Mucosa of descending colon (tissue), 3 donors: Measurements from ENCODE around the gene CLEC4G. TPM values are rescaled to one million over a fixed set of nuclear protein-coding genes. Genes with fewer than 3 reads are reported as not detected.
A peak's percentile ranks its signal among the peaks of the same experiment; 100 is the strongest.

Source experiments
- ATAC-seq: fragments of 200-7000 bp; cut with Tn5 transposase; one replicate; pipeline ENCODE4 v1.9.1; 2020; ENCODE audit warnings: mild to moderate bottlenecking, moderate library complexity
- DNase-seq, 3 donors: peaks; one replicate each; pipeline ENCODE4 v3.0.0-alpha.2; 2020
- H3K36me3 ChIP-seq: fragments of 200-600 bp; one replicate; pipeline ENCODE4 v1.8.0; 2021; ENCODE audit warnings: low read depth, mild to moderate bottlenecking
- H3K4me1 ChIP-seq: fragments of 200-600 bp; one replicate; pipeline ENCODE4 v1.8.0; 2021; ENCODE audit warnings: low read depth, mild to moderate bottlenecking
- H3K4me3 ChIP-seq: fragments of 200-600 bp; one replicate; pipeline ENCODE4 v1.8.0; 2021; ENCODE audit warnings: mild to moderate bottlenecking
- H3K9me3 ChIP-seq: fragments of 200-600 bp; one replicate; pipeline ENCODE4 v1.8.0; 2021; ENCODE audit warnings: mild to moderate bottlenecking
- CTCF ChIP-seq: fragments of 200-600 bp; IDR thresholded peaks from one replicate; pipeline ENCODE4 v1.8.0; 2022; ENCODE audit warnings: antibody characterized with exemption, mild to moderate bottlenecking
- intact Hi-C, 2 donors: fragments of 100-400 bp; cut with DNase I in 1 of 2; cut with micrococcal nuclease in 1 of 2; formaldehyde crosslinking; loops; one replicate each; pipeline versions ENCODE4 v1.11.0 to v1.11.1; 2022; cut with DNase I, micrococcal nuclease
- long read RNA-seq, 2 donors: library from polyadenylated mRNA; unstranded; transcript quantifications; one replicate each; pipeline ENCODE4 v2.0.0, GENCODE V29; 2019 to 2021
- total RNA-seq, 3 donors: library from RNA; stranded (reverse); fragmentation: NEBNext Ultra II Directional in 2 of 3; extraction: Animal tissue kit (Norgen Biotek cat#: 25700) in 2 of 3; gene quantifications; one replicate each; pipeline versions ENCODE4 v1.2.1 to v1.2.4, GENCODE V29; 2021 to 2023
- donor health status: DM: no; HTN: no; CAD: no; lungs with moderate emphysema.
- donor health status: DM: no; HTN: no; CAD: no.
- donor health status: DM: no; HTN: yes; CAD: no.

CLEC4G gene, protein sequence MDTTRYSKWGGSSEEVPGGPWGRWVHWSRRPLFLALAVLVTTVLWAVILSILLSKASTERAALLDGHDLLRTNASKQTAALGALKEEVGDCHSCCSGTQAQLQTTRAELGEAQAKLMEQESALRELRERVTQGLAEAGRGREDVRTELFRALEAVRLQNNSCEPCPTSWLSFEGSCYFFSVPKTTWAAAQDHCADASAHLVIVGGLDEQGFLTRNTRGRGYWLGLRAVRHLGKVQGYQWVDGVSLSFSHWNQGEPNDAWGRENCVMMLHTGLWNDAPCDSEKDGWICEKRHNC
- 1 to 10 TPM in 2 of 3 donors, not detected in 1; 1.3 to 2.5 TPM for total RNA-seq
- long read RNA-seq, donor 1: 0 reads
- long read RNA-seq, donor 2, partial matches to known transcripts: 1 of 1 reads
- long read RNA-seq, donor 2, other reads (novel, unspliced or antisense): 0 of 1 reads

GRCh38 chr19:7732045-7732444, at the start of gene CLEC4G:
Gene CLEC4G, minus strand, starts transcription at chr19:7732110. Its CDS starts 8 bp downstream, at chr19:7732102.
- Histone ChIP-seq H3K36me3 (no peaks in the 10 kb centered on the region), H3K9me3 (no peaks in the 10 kb centered on the region), H3K4me1 (no peaks in the 10 kb centered on the region), H3K4me3 (no peak within 1 kb of the TSS)
- intact Hi-C loops: no loop called here
- DNase-seq: no peak
- TF ChIP-seq CTCF: no peak
- ATAC-seq: no peak

DNA sequence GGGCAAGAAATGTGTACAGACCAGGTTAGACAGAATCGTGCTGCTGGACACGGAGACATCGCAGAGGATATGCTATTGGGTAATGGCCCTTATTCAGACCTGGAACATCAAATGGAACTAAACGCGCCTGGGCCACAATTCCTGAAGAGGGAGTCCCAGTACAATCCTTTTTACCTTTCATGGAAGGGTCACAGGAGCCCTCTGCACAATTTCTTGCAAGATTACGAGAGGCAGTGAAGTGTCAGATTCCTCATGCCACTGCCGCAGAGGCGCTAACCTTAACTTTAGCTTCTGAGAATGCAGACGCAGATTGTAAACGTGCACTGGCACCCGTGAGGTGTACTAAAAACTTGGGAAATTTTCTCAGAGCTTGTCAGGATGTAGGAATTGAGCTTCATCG, 49.2 kb upstream of the CLEC4G start:
- no peak for DNase-seq
- Histone ChIP-seq H3K36me3 (no peaks in the 10 kb centered on the region), H3K4me3 (no peak overlapping the region), H3K4me1 (no peaks in the 10 kb centered on the region), H3K9me3 (no peaks in the 10 kb centered on the region)
- intact Hi-C loops: no loop called here
- TF ChIP-seq CTCF: no peak
- ATAC-seq: no peak

DNA sequence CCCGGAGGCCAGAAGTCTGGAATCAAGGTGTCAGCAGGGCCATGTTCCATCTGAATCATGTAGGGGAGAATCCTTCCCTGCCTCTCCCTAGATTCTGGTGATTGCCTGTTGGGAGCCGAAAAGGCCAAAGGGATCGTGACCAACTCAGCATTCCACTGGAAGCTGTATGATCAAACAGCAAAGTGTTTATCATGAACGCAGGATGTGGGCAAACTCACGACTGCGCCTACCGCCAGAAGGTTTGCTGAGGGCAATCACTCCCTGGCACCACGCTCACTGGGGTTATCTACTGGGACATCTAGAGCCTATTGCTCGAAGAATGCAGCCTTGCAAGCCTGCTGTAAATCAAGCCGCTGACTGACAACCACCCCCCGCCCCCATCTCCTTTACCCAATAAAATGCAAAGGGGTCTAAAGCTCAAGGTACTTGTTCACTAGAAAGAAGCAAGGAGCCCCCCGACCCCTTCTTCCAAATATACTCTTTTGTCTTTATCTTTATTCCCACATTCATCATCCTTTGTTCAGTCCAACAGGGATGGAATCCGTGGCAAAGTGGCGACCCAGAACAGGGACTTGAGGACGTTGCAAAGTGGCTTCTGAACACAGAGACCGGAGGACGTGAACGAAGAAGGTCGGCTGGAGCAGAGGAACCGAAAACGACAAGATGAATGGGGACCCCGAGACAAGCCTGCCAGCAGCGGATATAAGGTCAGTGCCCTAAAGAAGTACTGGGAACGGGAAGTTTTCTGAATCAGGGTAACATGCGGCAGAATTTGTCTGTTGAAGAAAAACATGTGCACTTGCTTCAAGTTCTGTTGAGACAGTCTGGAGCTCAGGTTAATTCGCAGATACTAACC, 47.9 kb upstream of the CLEC4G start:
- ATAC-seq: no peak
- no peak overlapping the region for H3K4me3 ChIP-seq
- no peak for DNase-seq

GRCh38 chr19:7778081-7778480, 46.2 kb upstream of the CLEC4G start:
- no peaks in the 10 kb centered on the region for H3K4me1 ChIP-seq
- peak; percentile 23 for ATAC-seq
- no peak for TF ChIP-seq CTCF
- no peaks in the 10 kb centered on the region for H3K36me3 ChIP-seq
- no peaks in the 10 kb centered on the region for H3K9me3 ChIP-seq
- intact Hi-C loops: no loop called here
- DNase-seq: no peak
- no peak overlapping the region for H3K4me3 ChIP-seq

More for the DNA sequence above, 47.9 kb upstream of the CLEC4G start:
- Histone ChIP-seq H3K9me3 (no peaks in the 10 kb centered on the region), H3K4me1 (no peaks in the 10 kb centered on the region), H3K36me3 (no peaks in the 10 kb centered on the region)
- intact Hi-C loops: no loop called here
- no peak for TF ChIP-seq CTCF

GRCh38 chr19:7775761-7776160, 43.9 kb upstream of the CLEC4G start:
- no peak for DNase-seq
- Histone ChIP-seq H3K4me3 (no peak overlapping the region), H3K9me3 (no peaks in the 10 kb centered on the region), H3K4me1 (no peaks in the 10 kb centered on the region), H3K36me3 (no peaks in the 10 kb centered on the region)
- intact Hi-C loops: no loop called here
- ATAC-seq: no peak
- TF ChIP-seq CTCF: no peak
